Subcutaneous abdominal adipose tissue (tissue), 5 donors: ENCODE results near the gene IL12A.

Source experiments
- H3K27ac ChIP-seq: one replicate; pipeline ENCODE4 v1.7.0; 2013; ENCODE audit warnings: low read depth, mild to moderate bottlenecking, inconsistent platforms, low read length, moderate library complexity
- H3K27me3 ChIP-seq, 5 donors: one replicate each; pipeline ENCODE4 v1.7.0; 2013; ENCODE audit warnings: low read length in 5 of 5, inconsistent platforms in 1 of 5; ENCODE audit not compliant: control insufficient read depth in 5 of 5, insufficient read depth in 4 of 5
- H3K36me3 ChIP-seq, 5 donors: one replicate each; pipeline ENCODE4 v1.7.0; 2013; ENCODE audit warnings: low read length in 5 of 5; ENCODE audit not compliant: control insufficient read depth in 5 of 5, insufficient read depth in 5 of 5
- H3K4me1 ChIP-seq, 5 donors: one replicate each; pipeline ENCODE4 v1.7.0; 2013; ENCODE audit warnings: low read length in 5 of 5, mild to moderate bottlenecking in 3 of 5, moderate library complexity in 1 of 5; ENCODE audit not compliant: control insufficient read depth in 5 of 5, insufficient read depth in 5 of 5
- H3K4me3 ChIP-seq, 5 donors: one replicate each; pipeline ENCODE4 v1.7.0; 2013; ENCODE audit warnings: low read length in 5 of 5, low read depth in 1 of 5
- H3K9ac ChIP-seq, 5 donors: one replicate each; pipeline ENCODE4 v1.7.0; 2013; ENCODE audit warnings: low read length in 5 of 5, mild to moderate bottlenecking in 4 of 5, moderate library complexity in 3 of 5
- H3K9me3 ChIP-seq, 5 donors: one replicate each; pipeline ENCODE4 v1.7.0; 2013; ENCODE audit warnings: low read length in 5 of 5; ENCODE audit not compliant: control insufficient read depth in 5 of 5
- donor health status: healthy.
- donor health status: healthy.
- donor health status: healthy.
- donor health status: healthy.
- donor health status: healthy.

Gene IL12A

DNA sequence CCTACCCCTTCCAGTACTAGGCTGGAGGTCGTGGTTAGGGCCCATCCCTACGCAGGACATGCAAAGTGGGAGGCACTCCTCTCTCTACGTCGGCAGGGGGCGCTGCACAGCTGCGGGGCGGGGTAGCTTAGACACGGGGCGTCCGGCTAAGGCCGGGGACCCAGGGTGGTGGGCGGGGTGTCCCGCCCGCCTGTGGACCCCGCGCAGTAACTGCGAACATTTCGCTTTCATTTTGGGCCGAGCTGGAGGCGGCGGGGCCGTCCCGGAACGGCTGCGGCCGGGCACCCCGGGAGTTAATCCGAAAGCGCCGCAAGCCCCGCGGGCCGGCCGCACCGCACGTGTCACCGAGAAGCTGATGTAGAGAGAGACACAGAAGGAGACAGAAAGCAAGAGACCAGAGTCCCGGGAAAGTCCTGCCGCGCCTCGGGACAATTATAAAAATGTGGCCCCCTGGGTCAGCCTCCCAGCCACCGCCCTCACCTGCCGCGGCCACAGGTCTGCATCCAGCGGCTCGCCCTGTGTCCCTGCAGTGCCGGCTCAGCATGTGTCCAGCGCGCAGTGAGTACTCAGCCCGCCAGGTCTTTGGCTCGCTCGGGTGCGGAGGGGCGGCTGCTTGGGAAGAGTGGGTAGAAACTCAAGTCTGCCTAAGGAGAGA is at the start of gene IL12A:
Gene IL12A, plus strand, starts transcription at position 219 of the 655 bp plus-strand sequence.
- peak within 1 kb of the TSS; percentile 58 to 76 (median 67) for H3K4me3 ChIP-seq
- no peaks in the 10 kb centered on the region for H3K36me3 ChIP-seq
- no peak within 1 kb of the TSS for H3K27ac ChIP-seq
- H3K9ac ChIP-seq: peak within 1 kb of the TSS; percentile 35 to 78 (median 71)
- peaks cover 0 to 13% (median 11%) of the 10 kb centered on the region in 5 donors for H3K4me1 ChIP-seq
- H3K27me3 ChIP-seq: peaks cover 0 to 5% (median 0%) of the 10 kb centered on the region in 5 donors
- peaks cover 0 to 4% (median 0%) of the 10 kb centered on the region in 5 donors for H3K9me3 ChIP-seq

DNA sequence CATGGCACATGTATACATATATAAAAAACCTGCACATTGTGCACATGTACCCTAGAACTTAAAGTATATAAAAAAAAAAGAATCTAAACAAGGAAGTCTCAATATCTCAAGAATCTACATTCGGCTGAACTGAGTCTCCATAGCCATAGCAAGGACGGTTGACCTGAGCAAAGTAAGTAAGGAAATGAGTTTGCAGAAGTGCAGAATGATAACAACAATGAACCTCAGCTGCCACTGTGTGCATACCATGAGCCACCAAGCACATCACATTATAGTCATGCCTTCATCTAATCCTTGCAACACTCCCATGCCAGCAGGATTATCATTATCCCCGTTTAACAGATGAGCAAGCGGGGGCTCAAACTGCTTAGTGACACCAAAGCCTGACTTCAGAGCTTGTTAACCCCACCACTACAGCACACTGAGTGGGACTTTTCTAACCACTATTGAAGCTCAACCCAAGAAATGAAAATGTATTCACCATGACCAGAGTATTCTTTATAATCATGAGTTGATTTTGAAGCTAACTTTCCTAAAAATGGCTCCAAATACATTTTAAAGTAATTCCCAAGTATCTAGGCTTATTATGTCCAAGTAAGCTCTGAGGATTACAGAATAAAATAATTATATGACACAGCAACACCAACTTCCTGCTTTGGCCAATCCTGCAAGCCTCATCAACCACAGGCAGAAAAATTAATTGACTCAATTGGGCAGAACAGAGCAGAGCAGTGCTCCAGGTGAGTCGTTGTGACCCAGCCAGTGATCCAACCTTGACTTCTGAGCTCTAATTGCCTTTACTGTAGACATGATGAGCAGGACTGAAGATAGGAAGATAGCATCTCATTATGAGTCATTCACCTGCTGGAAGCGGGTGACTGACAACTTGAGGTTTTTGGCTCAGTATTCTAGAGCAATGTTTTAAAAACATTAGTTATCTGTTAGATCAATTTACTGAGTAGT is 47.3 kb upstream of the IL12A start:
- H3K27ac ChIP-seq: no peak overlapping the region
- H3K36me3 ChIP-seq: no peaks in the 10 kb centered on the region
- no peak overlapping the region for H3K9ac ChIP-seq
- no peaks in the 10 kb centered on the region for H3K27me3 ChIP-seq
- H3K9me3 ChIP-seq: no peaks in the 10 kb centered on the region
- no peak overlapping the region for H3K4me3 ChIP-seq
- H3K4me1 ChIP-seq: no peaks in the 10 kb centered on the region

DNA sequence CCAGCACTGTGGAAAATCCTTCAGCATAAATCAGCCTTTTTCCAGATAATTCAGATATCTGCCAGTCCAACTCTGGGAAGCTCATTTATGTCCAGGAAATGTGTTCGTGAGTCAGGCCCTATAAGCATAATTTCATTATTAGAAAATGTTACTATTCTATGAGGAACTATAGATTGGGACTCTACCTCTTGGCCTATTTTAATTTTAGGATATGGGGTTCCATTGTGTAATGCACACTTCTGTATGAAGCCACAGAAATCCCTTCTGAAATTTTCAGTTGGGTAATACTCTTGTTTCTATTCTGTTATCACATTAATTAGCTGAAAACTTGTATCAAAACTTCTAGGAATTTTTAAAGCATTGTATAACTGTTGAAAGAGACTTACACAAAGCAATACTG is 43.9 kb upstream of the IL12A start:
- H3K9ac ChIP-seq: no peak overlapping the region
- no peak overlapping the region for H3K4me3 ChIP-seq
- no peaks in the 10 kb centered on the region for H3K36me3 ChIP-seq
- H3K27me3 ChIP-seq: peaks cover 0 to 3% (median 0%) of the 10 kb centered on the region in 5 donors
- no peak overlapping the region for H3K27ac ChIP-seq
- H3K4me1 ChIP-seq: no peaks in the 10 kb centered on the region
- no peaks in the 10 kb centered on the region for H3K9me3 ChIP-seq

DNA sequence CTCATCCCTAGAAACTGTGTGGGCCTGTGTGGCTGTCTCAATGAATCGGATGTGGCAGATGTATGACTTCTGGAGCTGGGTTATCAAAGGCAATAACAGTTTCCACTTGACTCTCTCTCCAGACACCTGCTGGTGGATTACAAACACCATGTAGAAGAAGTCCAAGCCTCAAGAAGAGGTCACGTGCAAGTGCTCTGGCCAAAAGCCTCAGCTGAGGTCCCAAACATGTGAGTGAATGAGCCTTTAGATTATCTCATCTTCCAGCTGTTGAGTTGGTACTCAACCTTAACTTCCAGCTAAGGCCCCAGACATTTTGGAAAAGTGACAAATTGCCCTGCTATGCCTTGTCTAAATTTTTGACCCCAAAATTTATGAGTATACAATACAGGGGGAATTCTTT is 42.7 kb upstream of the IL12A start:
- Histone ChIP-seq H3K27me3 (peaks cover 0 to 3% (median 0%) of the 10 kb centered on the region in 5 donors), H3K27ac (no peak overlapping the region), H3K4me1 (no peaks in the 10 kb centered on the region), H3K9ac (no peak overlapping the region), H3K4me3 (no peak overlapping the region), H3K9me3 (no peaks in the 10 kb centered on the region), H3K36me3 (no peaks in the 10 kb centered on the region)

DNA sequence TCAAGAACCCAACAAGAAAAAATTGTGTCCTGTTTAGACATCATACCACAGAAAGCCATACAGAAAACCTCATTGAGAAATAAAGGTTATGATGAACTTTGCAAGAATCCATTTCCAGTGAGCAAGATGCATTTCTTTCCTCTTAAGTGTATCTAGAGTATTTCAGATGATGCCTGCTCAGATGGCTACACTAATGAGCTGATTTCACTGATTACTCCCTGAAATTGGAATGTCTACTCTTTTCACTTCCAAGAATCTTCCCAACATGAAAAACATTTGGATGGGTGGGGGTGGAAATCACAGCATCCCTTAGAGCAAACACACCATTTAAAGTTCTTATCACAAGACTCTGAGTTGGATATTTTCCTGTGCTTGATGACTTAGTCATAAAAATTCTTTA is 41.4 kb upstream of the IL12A start:
- Histone ChIP-seq H3K4me1 (no peaks in the 10 kb centered on the region), H3K4me3 (no peak overlapping the region), H3K36me3 (no peaks in the 10 kb centered on the region), H3K9me3 (no peaks in the 10 kb centered on the region), H3K27me3 (peaks cover 0 to 3% (median 0%) of the 10 kb centered on the region in 5 donors), H3K9ac (no peak overlapping the region), H3K27ac (no peak overlapping the region)

DNA sequence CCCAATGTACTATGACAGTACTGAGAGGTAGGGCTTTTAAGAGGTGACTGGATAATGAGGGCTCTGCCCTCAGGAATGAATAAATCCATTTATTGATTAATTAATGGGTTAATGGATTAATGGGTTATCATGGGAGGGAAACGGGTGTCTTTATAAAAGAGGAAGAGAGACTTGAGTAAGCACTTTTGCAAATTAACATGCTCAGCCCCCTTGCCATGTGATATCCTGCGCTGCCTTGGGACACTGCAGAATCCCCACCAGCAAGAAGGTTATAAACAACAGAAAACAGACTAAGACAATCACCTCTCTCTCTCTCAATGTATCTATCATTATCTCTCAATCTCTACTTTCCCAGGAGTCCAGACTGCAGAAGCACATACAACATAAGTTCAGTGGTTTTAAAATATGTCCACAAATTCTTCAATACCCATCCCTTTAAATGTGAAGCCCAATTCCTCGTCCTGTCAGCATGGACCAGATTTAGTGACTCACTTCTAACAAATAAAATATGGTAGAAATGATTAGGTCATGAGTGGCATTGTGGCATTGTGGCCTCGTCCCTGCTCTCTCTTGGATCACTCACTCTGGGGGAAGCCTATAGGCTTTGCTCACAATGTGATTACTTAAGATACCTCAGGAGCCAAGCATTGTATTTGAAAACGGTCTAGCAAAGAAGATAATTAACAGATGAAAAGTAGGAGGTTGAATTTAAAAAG is 40.0 kb upstream of the IL12A start:
- Histone ChIP-seq H3K4me3 (no peak overlapping the region), H3K4me1 (no peaks in the 10 kb centered on the region), H3K36me3 (no peaks in the 10 kb centered on the region), H3K9me3 (no peaks in the 10 kb centered on the region), H3K27ac (no peak overlapping the region), H3K27me3 (peaks cover 0 to 3% (median 0%) of the 10 kb centered on the region in 5 donors), H3K9ac (no peak overlapping the region)

DNA sequence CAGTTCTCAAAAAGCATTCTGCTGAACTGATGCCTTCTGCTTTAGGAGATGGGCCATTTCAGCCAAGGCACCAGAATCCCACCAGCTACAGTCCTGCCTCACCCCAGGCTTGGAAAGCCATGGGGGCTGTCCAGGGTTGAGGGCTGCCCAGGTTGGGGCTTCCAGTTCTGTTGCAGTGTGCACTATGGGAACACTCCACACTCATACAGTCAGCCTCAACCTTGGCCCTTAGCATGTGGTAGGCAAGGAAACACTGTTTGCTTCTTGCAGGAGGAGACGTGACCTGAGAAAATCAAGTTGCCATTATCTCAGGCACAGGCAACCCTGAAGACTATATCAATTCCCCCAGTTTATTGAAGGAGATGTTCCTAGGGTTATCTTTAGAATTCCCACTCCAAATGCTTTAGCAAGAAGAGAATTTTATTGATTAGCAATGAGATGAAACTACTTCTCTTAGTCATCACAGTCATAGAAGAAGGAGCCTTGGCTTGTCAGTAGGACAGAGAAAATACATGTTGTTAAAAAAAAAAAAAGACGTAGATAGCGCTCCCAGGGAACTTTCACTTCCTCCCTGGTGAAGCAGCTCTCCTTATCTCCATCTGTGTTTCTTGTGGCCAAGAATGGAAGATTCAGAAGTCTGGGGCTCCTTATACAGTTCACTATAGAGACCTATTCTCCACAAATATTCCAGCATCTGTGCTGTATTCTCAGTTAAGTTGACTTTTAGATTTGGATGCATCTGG is 38.3 kb upstream of the IL12A start:
- Histone ChIP-seq H3K4me1 (no peaks in the 10 kb centered on the region), H3K27me3 (peaks cover 0 to 3% (median 0%) of the 10 kb centered on the region in 5 donors), H3K9me3 (no peaks in the 10 kb centered on the region), H3K27ac (no peak overlapping the region), H3K36me3 (no peaks in the 10 kb centered on the region), H3K9ac (no peak overlapping the region), H3K4me3 (no peak overlapping the region)

DNA sequence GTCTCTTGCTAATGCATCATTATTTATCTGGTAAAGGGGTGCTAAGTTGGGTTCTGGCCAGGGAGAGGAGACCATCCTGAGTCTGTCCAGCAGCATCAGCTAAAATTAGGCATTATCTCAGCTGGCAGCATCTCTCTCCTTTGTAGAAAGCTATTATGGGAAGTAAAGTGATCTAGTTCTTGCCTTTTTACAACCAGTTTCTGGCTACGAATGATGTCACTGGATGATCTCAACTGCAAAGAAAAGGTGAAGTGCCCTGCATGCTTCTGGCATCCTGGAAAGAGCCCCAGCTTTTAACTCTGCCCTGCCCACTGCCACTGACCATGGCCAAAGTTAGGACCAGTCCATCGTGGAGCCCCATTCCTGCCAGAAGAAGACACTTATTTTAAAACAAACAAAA is 37.1 kb upstream of the IL12A start:
- no peak overlapping the region for H3K4me3 ChIP-seq
- peaks cover 0 to 3% (median 0%) of the 10 kb centered on the region in 5 donors for H3K27me3 ChIP-seq
- no peaks in the 10 kb centered on the region for H3K36me3 ChIP-seq
- H3K4me1 ChIP-seq: no peaks in the 10 kb centered on the region
- H3K9ac ChIP-seq: no peak overlapping the region
- H3K9me3 ChIP-seq: no peaks in the 10 kb centered on the region
- H3K27ac ChIP-seq: no peak overlapping the region

DNA sequence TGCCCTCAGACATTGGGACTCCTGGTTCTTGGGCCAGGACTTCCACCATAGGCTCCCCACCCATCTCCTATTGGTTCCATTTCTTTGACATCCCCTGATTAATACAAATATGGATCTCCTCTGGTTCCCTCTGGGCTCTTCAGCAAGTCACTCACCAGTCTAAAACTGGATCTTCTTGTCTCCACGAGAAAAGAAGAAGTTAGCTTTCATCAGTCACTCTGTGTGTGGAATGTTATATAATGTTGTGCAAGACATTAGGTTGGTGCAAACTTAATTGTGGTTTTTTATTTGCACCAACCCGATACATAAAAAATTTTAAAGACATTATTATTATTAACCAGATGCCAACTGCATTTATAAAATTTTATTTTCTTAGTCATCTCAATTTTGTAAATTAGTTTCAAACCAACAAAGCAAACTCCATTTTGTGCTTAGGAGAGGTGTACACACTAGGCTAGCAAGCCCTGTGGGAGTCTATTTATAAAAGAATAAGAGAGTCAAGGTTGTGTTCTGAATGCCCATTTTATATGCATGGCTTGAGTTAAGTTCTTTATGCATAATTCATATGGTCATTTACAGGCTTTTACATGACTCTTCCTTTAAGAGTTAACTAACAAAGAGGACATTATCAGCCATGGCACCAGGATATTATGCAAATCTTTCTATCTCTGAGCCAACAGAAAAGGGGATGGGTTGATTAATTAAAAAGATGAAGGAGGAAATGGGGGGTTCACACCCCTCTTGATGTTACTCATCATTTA is 35.1 kb upstream of the IL12A start:
- no peak overlapping the region for H3K27ac ChIP-seq
- no peak overlapping the region for H3K9ac ChIP-seq
- H3K27me3 ChIP-seq: peaks cover 0 to 3% (median 0%) of the 10 kb centered on the region in 5 donors
- H3K4me3 ChIP-seq: no peak overlapping the region
- no peaks in the 10 kb centered on the region for H3K4me1 ChIP-seq
- no peaks in the 10 kb centered on the region for H3K36me3 ChIP-seq
- H3K9me3 ChIP-seq: no peaks in the 10 kb centered on the region
